ENCODE results near the gene ENPP6. TPM values are rescaled to one million over a fixed set of nuclear protein-coding genes. Genes with fewer than 3 reads are reported as not detected.

Gene ENPP6
- total and polyA plus RNA-seq, 2 experiments from 2014 or later = 0.11 TPM; not detected in 1

DNA sequence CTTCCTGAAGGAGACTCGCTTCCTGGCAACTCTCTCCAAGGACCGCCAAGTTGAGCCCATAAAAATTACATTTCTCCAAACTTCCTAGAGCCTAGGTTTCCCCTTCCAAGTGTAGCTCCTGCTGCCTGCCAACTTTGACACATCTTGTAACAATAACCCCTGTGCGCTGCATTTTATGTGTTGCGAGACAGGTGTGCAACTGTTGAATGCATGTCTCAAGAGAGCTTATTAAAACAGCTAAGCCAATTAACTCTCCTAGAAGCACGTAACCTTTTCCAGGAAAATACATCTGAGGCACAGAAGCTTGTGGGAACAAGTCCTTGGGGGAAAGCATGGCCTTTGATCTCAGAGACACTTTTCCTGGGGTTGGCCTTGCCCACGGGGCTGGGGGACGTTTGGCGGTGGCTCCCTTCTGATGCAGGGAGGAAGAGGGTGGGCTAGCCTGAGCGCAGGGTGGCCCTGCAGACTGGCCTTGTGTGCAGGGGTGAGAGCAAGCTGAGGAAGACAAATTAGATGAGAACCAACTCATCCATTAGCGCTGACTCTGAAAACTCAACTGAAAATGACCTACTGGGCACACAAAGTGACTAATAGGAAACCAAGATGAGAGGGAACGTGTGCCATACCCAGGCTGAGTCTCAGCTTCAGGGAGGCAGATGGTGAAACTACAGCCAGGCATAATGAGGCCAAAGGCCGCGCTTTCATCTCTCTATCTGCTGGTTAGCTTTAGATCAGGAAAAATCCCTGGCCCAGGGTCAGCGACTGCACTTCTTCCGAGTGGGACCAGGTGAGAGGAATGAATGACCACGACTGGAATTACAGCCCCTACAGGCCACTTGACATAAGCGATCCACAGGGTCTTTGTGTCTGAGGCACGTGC, 75.3 kb downstream of the ENPP6 start:
- Mint-ChIP-seq H3K27ac (no peak overlapping the region), H3K36me3 (ENCODE audit: low read depth) (peaks cover 9% of the 10 kb centered on the region), H3K27me3 (ENCODE audit: insufficient read depth, low read depth, poor library complexity) (peaks cover 5% of the 10 kb centered on the region), H3K4me3 (no peak overlapping the region), H3K9me3 (peaks cover 21% of the 10 kb centered on the region), H3K4me1 (no peaks in the 10 kb centered on the region; the same call in 2 of the 3 replicates)
- H3K4me3 ChIP-seq = no peak overlapping the region
- no peak overlapping the region for H3K4me2 ChIP-seq
- no peak overlapping the region for H2AFZ ChIP-seq
- H3K27me3 ChIP-seq (ENCODE audit: insufficient read depth) = no peaks in the 10 kb centered on the region
- no peak for TF ChIP-seq ZNF114 (CRISPR knock-in tag; IDR thresholded peaks at IDR 0.05)
- TF ChIP-seq EZH2 (IDR thresholded peaks at IDR 0.05; ENCODE audit: low read depth, unreplicated experiment) = no peak
- TF ChIP-seq NANOG (IDR thresholded peaks at IDR 0.05; ENCODE audit: borderline replicate concordance) = no peak
- TF ChIP-seq, protein P1, sequence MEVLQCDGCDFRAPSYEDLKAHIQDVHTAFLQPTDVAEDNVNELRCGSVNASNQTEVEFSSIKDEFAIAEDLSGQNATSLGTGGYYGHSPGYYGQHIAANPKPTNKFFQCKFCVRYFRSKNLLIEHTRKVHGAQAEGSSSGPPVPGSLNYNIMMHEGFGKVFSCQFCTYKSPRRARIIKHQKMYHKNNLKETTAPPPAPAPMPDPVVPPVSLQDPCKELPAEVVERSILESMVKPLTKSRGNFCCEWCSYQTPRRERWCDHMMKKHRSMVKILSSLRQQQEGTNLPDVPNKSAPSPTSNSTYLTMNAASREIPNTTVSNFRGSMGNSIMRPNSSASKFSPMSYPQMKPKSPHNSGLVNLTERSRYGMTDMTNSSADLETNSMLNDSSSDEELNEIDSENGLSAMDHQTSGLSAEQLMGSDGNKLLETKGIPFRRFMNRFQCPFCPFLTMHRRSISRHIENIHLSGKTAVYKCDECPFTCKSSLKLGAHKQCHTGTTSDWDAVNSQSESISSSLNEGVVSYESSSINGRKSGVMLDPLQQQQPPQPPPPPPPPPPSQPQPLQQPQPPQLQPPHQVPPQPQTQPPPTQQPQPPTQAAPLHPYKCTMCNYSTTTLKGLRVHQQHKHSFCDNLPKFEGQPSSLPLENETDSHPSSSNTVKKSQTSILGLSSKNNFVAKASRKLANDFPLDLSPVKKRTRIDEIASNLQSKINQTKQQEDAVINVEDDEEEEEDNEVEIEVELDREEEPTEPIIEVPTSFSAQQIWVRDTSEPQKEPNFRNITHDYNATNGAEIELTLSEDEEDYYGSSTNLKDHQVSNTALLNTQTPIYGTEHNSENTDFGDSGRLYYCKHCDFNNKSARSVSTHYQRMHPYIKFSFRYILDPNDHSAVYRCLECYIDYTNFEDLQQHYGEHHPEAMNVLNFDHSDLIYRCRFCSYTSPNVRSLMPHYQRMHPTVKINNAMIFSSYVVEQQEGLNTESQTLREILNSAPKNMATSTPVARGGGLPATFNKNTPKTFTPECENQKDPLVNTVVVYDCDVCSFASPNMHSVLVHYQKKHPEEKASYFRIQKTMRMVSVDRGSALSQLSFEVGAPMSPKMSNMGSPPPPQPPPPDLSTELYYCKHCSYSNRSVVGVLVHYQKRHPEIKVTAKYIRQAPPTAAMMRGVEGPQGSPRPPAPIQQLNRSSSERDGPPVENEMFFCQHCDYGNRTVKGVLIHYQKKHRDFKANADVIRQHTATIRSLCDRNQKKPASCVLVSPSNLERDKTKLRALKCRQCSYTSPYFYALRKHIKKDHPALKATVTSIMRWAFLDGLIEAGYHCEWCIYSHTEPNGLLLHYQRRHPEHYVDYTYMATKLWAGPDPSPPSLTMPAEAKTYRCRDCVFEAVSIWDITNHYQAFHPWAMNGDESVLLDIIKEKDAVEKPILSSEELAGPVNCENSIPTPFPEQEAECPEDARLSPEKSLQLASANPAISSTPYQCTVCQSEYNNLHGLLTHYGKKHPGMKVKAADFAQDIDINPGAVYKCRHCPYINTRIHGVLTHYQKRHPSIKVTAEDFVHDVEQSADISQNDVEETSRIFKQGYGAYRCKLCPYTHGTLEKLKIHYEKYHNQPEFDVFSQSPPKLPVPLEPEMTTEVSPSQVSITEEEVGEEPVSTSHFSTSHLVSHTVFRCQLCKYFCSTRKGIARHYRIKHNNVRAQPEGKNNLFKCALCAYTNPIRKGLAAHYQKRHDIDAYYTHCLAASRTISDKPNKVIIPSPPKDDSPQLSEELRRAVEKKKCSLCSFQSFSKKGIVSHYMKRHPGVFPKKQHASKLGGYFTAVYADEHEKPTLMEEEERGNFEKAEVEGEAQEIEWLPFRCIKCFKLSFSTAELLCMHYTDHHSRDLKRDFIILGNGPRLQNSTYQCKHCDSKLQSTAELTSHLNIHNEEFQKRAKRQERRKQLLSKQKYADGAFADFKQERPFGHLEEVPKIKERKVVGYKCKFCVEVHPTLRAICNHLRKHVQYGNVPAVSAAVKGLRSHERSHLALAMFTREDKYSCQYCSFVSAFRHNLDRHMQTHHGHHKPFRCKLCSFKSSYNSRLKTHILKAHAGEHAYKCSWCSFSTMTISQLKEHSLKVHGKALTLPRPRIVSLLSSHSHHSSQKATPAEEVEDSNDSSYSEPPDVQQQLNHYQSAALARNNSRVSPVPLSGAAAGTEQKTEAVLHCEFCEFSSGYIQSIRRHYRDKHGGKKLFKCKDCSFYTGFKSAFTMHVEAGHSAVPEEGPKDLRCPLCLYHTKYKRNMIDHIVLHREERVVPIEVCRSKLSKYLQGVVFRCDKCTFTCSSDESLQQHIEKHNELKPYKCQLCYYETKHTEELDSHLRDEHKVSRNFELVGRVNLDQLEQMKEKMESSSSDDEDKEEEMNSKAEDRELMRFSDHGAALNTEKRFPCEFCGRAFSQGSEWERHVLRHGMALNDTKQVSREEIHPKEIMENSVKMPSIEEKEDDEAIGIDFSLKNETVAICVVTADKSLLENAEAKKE (CRISPR knock-in tag; IDR thresholded peaks at IDR 0.05) = no peak
- TF ChIP-seq ZNF331 (CRISPR knock-in tag; IDR thresholded peaks at IDR 0.05; ENCODE audit: low read depth) = no peak
- TF ChIP-seq, protein P2, sequence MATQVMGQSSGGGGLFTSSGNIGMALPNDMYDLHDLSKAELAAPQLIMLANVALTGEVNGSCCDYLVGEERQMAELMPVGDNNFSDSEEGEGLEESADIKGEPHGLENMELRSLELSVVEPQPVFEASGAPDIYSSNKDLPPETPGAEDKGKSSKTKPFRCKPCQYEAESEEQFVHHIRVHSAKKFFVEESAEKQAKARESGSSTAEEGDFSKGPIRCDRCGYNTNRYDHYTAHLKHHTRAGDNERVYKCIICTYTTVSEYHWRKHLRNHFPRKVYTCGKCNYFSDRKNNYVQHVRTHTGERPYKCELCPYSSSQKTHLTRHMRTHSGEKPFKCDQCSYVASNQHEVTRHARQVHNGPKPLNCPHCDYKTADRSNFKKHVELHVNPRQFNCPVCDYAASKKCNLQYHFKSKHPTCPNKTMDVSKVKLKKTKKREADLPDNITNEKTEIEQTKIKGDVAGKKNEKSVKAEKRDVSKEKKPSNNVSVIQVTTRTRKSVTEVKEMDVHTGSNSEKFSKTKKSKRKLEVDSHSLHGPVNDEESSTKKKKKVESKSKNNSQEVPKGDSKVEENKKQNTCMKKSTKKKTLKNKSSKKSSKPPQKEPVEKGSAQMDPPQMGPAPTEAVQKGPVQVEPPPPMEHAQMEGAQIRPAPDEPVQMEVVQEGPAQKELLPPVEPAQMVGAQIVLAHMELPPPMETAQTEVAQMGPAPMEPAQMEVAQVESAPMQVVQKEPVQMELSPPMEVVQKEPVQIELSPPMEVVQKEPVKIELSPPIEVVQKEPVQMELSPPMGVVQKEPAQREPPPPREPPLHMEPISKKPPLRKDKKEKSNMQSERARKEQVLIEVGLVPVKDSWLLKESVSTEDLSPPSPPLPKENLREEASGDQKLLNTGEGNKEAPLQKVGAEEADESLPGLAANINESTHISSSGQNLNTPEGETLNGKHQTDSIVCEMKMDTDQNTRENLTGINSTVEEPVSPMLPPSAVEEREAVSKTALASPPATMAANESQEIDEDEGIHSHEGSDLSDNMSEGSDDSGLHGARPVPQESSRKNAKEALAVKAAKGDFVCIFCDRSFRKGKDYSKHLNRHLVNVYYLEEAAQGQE (IDR thresholded peaks at IDR 0.05; ENCODE audit: unreplicated experiment) = no peak
- TF ChIP-seq CREB1 (CRISPR knock-in tag; IDR thresholded peaks at IDR 0.05; ENCODE audit: low read depth) = no peak
- TF ChIP-seq, protein P3, sequence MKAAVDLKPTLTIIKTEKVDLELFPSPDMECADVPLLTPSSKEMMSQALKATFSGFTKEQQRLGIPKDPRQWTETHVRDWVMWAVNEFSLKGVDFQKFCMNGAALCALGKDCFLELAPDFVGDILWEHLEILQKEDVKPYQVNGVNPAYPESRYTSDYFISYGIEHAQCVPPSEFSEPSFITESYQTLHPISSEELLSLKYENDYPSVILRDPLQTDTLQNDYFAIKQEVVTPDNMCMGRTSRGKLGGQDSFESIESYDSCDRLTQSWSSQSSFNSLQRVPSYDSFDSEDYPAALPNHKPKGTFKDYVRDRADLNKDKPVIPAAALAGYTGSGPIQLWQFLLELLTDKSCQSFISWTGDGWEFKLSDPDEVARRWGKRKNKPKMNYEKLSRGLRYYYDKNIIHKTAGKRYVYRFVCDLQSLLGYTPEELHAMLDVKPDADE (IDR thresholded peaks at IDR 0.05) = no peak
- TF ChIP-seq POLR2AphosphoS5 (IDR thresholded peaks at IDR 0.05; ENCODE audit: low read depth) = no peak
- TF ChIP-seq JUNB (IDR thresholded peaks at IDR 0.05; ENCODE audit: unreplicated experiment) = no peak
- no peak for TF ChIP-seq STAT1 (IDR thresholded peaks at IDR 0.05; ENCODE audit: unreplicated experiment)
- TF ChIP-seq, protein P4, sequence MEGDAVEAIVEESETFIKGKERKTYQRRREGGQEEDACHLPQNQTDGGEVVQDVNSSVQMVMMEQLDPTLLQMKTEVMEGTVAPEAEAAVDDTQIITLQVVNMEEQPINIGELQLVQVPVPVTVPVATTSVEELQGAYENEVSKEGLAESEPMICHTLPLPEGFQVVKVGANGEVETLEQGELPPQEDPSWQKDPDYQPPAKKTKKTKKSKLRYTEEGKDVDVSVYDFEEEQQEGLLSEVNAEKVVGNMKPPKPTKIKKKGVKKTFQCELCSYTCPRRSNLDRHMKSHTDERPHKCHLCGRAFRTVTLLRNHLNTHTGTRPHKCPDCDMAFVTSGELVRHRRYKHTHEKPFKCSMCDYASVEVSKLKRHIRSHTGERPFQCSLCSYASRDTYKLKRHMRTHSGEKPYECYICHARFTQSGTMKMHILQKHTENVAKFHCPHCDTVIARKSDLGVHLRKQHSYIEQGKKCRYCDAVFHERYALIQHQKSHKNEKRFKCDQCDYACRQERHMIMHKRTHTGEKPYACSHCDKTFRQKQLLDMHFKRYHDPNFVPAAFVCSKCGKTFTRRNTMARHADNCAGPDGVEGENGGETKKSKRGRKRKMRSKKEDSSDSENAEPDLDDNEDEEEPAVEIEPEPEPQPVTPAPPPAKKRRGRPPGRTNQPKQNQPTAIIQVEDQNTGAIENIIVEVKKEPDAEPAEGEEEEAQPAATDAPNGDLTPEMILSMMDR (conservative IDR thresholded peaks at IDR 0.05; ENCODE audit: low read depth in 2 of 2) = no peak
- TF ChIP-seq EZH2phosphoT487 (IDR thresholded peaks at IDR 0.05; ENCODE audit: unreplicated experiment) = no peak
- no peaks in the 10 kb centered on the region for H3K9me2 ChIP-seq (ENCODE audit: insufficient read depth)
- DNase-seq (ENCODE audit: low spot score) (no peak), ATAC-seq (no peak)
- H3K27ac ChIP-seq (ENCODE audit: low read depth) = no peak overlapping the region
- no peaks in the 10 kb centered on the region for H3K4me1 ChIP-seq (ENCODE audit: insufficient read depth)
- no peaks in the 10 kb centered on the region for H3K79me2 ChIP-seq (replicated peaks; ENCODE audit: insufficient read depth)
- H3K36me3 ChIP-seq (ENCODE audit: insufficient read depth) = no peaks in the 10 kb centered on the region
- no peaks in the 10 kb centered on the region for H3F3A ChIP-seq (replicated peaks; ENCODE audit: low read depth)
- H4K20me1 ChIP-seq (replicated peaks; ENCODE audit: insufficient read depth) = no peaks in the 10 kb centered on the region
